Central memory CD8-positive, alpha-beta T cell (primary cell): ENCODE measurements around the gene KCNH8.

Source experiments
- ATAC-seq: fragments of 150-1000 bp; cut with Tn5 transposase; replicated peaks from 2 replicates; pipeline ENCODE4 v1.10.0; 2022; ENCODE audit warnings: mild to moderate bottlenecking, moderate FRiP score, moderate number of reproducible peaks; ENCODE audit not compliant: poor library complexity, severe bottlenecking; ENCODE audit errors: extremely low read depth
- DNase-seq, 2 donors: peaks; one replicate each; pipeline ENCODE4 v3.0.0; 2021; ENCODE audit warnings: low spot score in 2 of 2
- H3K27ac Mint-ChIP-seq: one replicate; pipeline ENCODE4 v1.8.0; 2022; ENCODE audit warnings: low read depth, mild to moderate bottlenecking, moderate library complexity, mixed read lengths
- H3K27me3 Mint-ChIP-seq: one replicate; pipeline ENCODE4 v1.8.0; 2022; ENCODE audit warnings: mixed read lengths
- H3K36me3 Mint-ChIP-seq: one replicate; pipeline ENCODE4 v1.8.0; 2022; ENCODE audit warnings: mild to moderate bottlenecking, moderate library complexity, mixed read lengths; ENCODE audit not compliant: insufficient read depth
- H3K4me1 Mint-ChIP-seq: one replicate; pipeline ENCODE4 v1.8.0; 2022; ENCODE audit warnings: mixed read lengths
- H3K4me3 Mint-ChIP-seq: one replicate; pipeline ENCODE4 v1.8.0; 2022; ENCODE audit warnings: mild to moderate bottlenecking, moderate library complexity, mixed read lengths
- H3K9me3 Mint-ChIP-seq: one replicate; pipeline ENCODE4 v1.8.0; 2022; ENCODE audit warnings: mixed read lengths

The KCNH8 gene

DNA sequence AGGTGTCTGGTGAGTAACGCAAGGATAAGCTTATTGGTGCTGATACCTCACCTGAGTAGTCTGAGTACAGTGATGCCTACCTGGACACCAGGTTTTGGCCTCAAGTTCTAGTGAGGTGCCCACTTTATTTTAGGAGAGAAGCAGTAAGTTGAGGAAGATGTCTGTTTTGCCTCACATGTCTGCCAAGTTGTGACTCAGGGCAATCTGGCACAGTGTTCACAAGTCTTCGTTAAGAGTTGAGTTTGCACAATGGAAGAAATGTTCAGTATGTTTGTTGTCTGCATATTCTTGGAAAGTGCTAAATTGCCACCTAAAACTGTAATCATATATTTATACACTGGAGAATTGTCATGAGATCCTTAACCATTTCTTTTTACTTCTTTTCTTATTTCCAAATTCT is 122.2 kb downstream of the KCNH8 start:
- no peaks in the 10 kb centered on the region for H3K27me3 Mint-ChIP-seq
- DNase-seq (no peak), ATAC-seq (no peak)
- H3K27ac Mint-ChIP-seq: no peak overlapping the region
- no peak overlapping the region for H3K4me3 Mint-ChIP-seq
- H3K9me3 Mint-ChIP-seq: peaks cover 7% of the 10 kb centered on the region
- no peaks in the 10 kb centered on the region for H3K4me1 Mint-ChIP-seq
- no peaks in the 10 kb centered on the region for H3K36me3 Mint-ChIP-seq

DNA sequence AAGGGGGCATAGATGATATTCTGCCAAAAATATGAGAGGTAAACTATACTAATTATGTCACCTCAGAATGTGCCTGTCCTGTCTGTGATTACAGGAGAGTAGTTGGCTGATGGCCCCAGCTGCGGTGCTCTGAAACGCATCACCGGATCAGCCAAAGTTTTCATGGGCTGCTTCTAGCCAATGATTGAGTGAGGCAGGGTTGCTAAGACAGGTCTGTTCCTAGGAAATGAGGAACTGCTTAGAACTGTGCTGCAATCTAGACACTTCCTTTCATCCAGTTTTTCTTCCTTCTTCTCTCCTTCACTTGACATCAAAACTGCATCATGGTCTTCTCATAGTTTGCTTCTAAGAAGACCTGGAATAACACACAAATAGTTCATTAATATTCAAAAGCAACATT is 124.0 kb downstream of the KCNH8 start:
- Mint-ChIP-seq H3K4me3 (no peak overlapping the region), H3K27me3 (no peaks in the 10 kb centered on the region), H3K36me3 (no peaks in the 10 kb centered on the region), H3K9me3 (peaks cover 7% of the 10 kb centered on the region), H3K4me1 (no peaks in the 10 kb centered on the region), H3K27ac (no peak overlapping the region)
- ATAC-seq (no peak), DNase-seq (no peak)

DNA sequence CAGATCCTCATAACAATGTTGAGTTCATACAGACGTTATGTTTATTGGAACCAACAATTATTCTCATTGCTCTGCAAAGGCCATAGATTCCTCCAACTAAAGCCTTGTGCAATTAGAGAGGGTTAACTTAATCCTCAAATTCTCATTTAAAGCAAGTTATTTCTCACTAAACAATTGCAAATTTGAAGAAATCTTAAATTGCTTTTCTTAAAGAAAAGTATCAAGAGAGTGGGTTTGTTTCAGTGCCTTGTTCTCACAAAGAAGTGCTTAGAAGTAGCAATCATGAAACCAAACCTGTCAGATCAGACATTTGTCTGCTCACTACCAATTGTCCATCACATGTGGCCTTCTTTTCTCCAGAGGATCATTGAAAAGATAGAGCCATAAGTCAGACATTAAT is 124.8 kb downstream of the KCNH8 start:
- no peak for ATAC-seq
- Mint-ChIP-seq H3K4me1 (no peaks in the 10 kb centered on the region), H3K36me3 (no peaks in the 10 kb centered on the region), H3K9me3 (peaks cover 3% of the 10 kb centered on the region), H3K27ac (no peak overlapping the region), H3K4me3 (no peak overlapping the region), H3K27me3 (no peaks in the 10 kb centered on the region)
- no peak for DNase-seq

DNA sequence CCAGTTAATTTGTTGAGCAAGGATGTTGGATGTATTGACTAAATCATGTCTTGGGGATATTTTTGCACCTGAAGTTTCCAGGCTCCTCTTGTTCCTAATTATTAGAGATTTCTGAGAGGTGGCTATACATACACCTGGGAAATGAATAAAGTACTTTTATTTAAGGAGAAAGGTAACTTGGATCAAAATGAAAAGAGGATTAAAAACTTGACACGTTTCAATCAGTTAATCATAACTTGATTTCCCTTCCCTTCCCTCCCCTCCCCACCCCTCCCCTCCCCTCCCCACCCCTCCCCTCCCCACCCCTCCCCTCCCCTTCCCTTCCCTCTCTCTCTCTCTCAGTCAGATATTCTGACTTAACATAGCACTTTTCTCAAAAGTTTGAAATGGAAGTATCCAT is 126.3 kb downstream of the KCNH8 start:
- Mint-ChIP-seq H3K4me3 (no peak overlapping the region), H3K27me3 (no peaks in the 10 kb centered on the region), H3K4me1 (no peaks in the 10 kb centered on the region), H3K36me3 (no peaks in the 10 kb centered on the region), H3K9me3 (no peaks in the 10 kb centered on the region), H3K27ac (no peak overlapping the region)
- DNase-seq (no peak), ATAC-seq (no peak)

DNA sequence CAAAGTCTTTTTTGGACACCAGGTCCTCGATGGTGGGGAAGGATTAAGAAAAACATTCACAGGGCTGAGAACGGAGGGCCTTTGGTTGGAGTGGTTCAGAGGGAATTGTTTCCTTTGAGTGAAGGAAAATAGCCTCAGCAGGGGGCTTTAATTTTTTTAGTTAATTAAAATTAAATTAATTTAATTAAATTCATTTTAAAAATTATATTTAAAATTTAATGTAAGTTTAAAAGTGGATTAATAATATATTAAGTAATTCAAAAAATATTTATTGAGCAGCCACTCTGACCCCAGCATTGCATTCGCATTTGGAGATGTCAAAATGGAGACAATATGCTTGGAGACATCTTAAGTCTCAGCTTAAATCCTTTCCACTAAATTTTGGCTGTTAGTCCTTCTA is 136.7 kb downstream of the KCNH8 start:
- H3K9me3 Mint-ChIP-seq: peaks cover 10% of the 10 kb centered on the region
- ATAC-seq (no peak), DNase-seq (no peak)
- H3K4me1 Mint-ChIP-seq: no peaks in the 10 kb centered on the region
- H3K4me3 Mint-ChIP-seq: no peak overlapping the region
- no peak overlapping the region for H3K27ac Mint-ChIP-seq
- no peaks in the 10 kb centered on the region for H3K36me3 Mint-ChIP-seq
- H3K27me3 Mint-ChIP-seq: no peaks in the 10 kb centered on the region

GRCh38 chr3:19293295-19293694 is 145.0 kb downstream of the KCNH8 start:
- Mint-ChIP-seq H3K27me3 (no peaks in the 10 kb centered on the region), H3K9me3 (no peaks in the 10 kb centered on the region), H3K4me1 (no peaks in the 10 kb centered on the region), H3K4me3 (no peak overlapping the region), H3K36me3 (no peaks in the 10 kb centered on the region), H3K27ac (no peak overlapping the region)
- ATAC-seq: no peak
- DNase-seq: no peak

GRCh38 chr3:19295208-19295607 is 146.9 kb downstream of the KCNH8 start:
- H3K27ac Mint-ChIP-seq: no peak overlapping the region
- no peak for DNase-seq
- H3K4me1 Mint-ChIP-seq: no peaks in the 10 kb centered on the region

GRCh38 chr3:19331931-19332330 is 183.6 kb downstream of the KCNH8 start:
- DNase-seq (no peak), ATAC-seq (no peak)
- Mint-ChIP-seq H3K27me3 (no peaks in the 10 kb centered on the region), H3K4me1 (no peaks in the 10 kb centered on the region), H3K4me3 (no peak overlapping the region), H3K36me3 (peaks cover 2% of the 10 kb centered on the region), H3K9me3 (peaks cover 5% of the 10 kb centered on the region), H3K27ac (no peak overlapping the region)

More at GRCh38 chr3:19295208-19295607, 146.9 kb downstream of the KCNH8 start:
- no peak for ATAC-seq
- Mint-ChIP-seq H3K27me3 (no peaks in the 10 kb centered on the region), H3K36me3 (no peaks in the 10 kb centered on the region), H3K4me3 (no peak overlapping the region), H3K9me3 (no peaks in the 10 kb centered on the region)

DNA sequence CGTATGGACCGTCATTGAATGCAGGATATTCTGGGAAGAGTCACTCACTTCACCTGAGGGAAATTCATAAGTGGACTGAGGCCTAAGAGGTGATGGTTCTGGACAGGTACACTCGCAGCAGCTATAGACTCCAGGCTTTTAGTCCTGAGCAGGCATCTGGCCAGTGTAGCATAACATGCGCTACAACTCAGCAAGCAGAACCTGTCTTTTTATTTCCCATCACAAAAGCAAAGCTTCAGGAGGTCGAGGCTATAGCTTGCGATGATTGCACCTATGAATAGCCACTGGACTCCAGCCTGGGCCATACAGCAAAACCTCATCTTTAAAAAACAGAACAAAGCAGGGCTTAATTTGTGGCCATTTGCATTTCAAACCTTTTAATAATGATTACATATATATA is 185.8 kb downstream of the KCNH8 start:
- H3K9me3 Mint-ChIP-seq: no peaks in the 10 kb centered on the region
- no peak for DNase-seq
- no peak overlapping the region for H3K27ac Mint-ChIP-seq
- no peak for ATAC-seq
- H3K4me3 Mint-ChIP-seq: no peak overlapping the region
- no peaks in the 10 kb centered on the region for H3K27me3 Mint-ChIP-seq
- H3K36me3 Mint-ChIP-seq: peaks cover 2% of the 10 kb centered on the region
- no peaks in the 10 kb centered on the region for H3K4me1 Mint-ChIP-seq

DNA sequence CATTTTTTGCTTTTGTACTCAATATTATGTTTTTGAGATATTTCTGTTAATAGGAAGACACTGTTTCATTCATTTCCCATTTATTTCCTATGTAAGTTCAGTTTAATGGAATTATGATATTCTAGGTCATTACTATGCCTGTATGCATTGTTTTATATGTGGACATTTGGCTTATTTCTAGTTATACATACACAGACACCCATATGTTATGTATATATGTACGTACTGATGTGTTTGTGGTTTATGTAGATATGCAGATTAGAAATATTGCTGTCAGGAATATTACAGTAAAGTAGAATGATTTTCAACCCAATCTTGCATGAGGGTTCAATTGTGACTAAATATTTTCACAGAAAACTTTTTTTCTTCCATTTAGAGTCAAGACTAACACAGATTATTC is 190.5 kb downstream of the KCNH8 start:
- no peak for ATAC-seq
- no peak overlapping the region for H3K27ac Mint-ChIP-seq

DNA sequence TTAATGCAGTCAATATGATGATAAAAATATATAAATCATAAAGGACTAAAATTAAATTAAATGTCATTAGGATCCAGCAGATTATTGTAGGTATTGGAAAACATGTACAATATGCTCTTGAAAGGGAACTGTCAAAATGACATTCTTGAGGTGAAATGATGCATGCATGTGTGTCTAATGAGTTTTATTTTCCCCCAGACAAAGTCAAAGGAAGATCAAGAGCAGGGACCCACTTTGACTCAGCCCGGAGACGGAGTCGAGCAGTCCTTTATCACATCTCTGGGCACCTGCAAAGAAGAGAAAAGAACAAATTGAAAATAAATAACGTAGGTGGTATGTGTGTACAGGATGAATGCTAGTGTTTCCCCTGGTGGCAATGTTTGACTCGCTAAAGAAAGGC is 194.1 kb downstream of the KCNH8 start:
- Mint-ChIP-seq H3K27me3 (no peaks in the 10 kb centered on the region), H3K4me1 (no peaks in the 10 kb centered on the region), H3K4me3 (no peak overlapping the region), H3K9me3 (no peaks in the 10 kb centered on the region), H3K27ac (no peak overlapping the region), H3K36me3 (no peaks in the 10 kb centered on the region)
- no peak for DNase-seq
- ATAC-seq: no peak

More for the DNA sequence above, 190.5 kb downstream of the KCNH8 start:
- H3K4me1 Mint-ChIP-seq: no peaks in the 10 kb centered on the region
- H3K4me3 Mint-ChIP-seq: no peak overlapping the region
- H3K36me3 Mint-ChIP-seq: no peaks in the 10 kb centered on the region
- H3K9me3 Mint-ChIP-seq: no peaks in the 10 kb centered on the region
- DNase-seq: no peak
- H3K27me3 Mint-ChIP-seq: no peaks in the 10 kb centered on the region

DNA sequence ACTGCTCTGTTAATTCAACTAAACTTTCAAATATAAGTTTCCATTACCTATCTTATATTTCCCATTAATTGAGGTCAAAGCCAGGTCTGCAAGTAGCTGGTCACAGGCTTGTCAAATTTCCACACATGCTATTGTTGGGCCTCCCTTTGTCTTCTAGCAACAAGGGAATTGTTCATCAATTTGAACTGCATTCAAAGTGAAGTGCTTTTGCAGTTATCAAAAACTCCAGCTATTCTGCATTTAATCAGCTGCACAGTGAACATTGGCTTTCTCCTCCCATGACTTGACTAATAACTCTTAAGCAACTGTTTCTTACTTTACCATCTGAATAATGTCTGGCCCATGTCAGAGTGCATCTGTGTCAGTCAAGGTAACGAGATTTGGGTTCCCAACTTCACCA is 198.4 kb downstream of the KCNH8 start:
- Mint-ChIP-seq H3K9me3 (no peaks in the 10 kb centered on the region), H3K27me3 (no peaks in the 10 kb centered on the region), H3K4me1 (no peaks in the 10 kb centered on the region), H3K27ac (no peak overlapping the region), H3K4me3 (no peak overlapping the region), H3K36me3 (no peaks in the 10 kb centered on the region)
- DNase-seq (no peak), ATAC-seq (no peak)

- H3K27ac Mint-ChIP-seq: no peak overlapping the region
- H3K27me3 Mint-ChIP-seq: no peaks in the 10 kb centered on the region
- H3K36me3 Mint-ChIP-seq: no peaks in the 10 kb centered on the region
- ATAC-seq (no peak), DNase-seq (no peak)
- no peaks in the 10 kb centered on the region for H3K9me3 Mint-ChIP-seq
- H3K4me3 Mint-ChIP-seq: no peak overlapping the region
- H3K4me1 Mint-ChIP-seq: no peaks in the 10 kb centered on the region
Observed at GRCh38 chr3:19347671-19348070, 199.4 kb downstream of the KCNH8 start.

DNA sequence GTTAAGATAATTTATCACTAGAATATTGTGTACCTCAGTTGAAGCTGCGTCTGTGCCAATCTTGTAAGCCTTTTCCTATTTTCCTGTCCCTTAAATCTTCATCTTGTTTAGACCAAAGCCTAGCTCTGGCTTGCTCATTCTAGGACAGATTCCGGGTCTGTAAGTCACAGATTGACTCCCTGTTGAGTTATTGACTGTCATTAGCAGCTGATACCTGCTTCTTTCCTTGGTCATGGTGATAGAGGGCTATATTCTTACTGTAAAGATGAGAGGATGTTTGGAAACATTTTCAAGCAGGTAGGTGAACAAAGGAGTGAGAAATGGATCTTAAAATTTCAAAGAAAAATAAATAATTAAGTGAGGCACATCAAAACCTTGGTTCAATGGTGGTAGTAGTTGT is 200.2 kb downstream of the KCNH8 start:
- H3K4me1 Mint-ChIP-seq: no peaks in the 10 kb centered on the region
- no peaks in the 10 kb centered on the region for H3K27me3 Mint-ChIP-seq
- no peak overlapping the region for H3K27ac Mint-ChIP-seq
- no peaks in the 10 kb centered on the region for H3K9me3 Mint-ChIP-seq
- DNase-seq (no peak), ATAC-seq (no peak)
- H3K36me3 Mint-ChIP-seq: no peaks in the 10 kb centered on the region
- H3K4me3 Mint-ChIP-seq: no peak overlapping the region
